8988T (cell line): Measurements from ENCODE around the gene SFT2D2.

Source experiments
- DNase-seq: peaks from one replicate; pipeline ENCODE4 v3.0.0; 2011

SFT2D2 gene

DNA sequence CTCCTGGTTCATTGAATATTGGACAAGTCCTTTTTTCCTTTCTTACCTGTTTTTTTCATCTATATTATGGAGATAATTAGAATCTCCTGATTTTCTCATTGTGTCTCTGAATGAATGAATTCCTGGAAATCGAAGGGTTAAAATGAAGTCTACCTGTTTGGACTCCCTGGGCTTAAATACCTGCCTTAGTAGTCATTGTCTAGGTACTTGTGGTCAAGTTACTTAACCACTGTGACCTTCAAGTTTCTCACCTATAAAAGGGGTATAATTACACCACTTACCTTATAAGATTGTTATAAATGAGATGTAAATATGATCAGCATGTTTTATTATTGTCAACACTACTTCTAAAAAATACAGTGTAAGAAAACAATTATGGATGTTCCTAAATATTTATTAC lies 45.8 kb downstream of the SFT2D2 start:
- DNase-seq: no peak

DNA sequence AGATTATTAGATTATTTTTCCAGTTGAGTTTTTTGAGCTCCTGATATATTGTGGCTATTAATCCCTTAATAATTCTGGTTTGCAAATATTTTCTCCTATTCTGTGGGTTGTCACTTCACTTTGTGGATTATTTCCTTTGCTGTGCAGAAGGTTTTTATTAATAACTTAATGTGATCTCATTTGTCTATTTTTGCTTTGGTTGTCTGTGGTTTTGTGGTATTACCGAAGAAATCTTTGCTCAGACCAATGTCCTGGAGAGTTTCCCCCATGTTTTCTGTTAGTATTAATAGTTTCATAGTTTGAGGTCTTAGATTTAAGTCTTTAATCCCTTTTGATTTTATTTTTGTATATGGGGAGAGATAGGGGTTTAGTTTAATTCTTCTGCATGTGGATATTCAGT lies 47.8 kb downstream of the SFT2D2 start:
- no peak for DNase-seq

DNA sequence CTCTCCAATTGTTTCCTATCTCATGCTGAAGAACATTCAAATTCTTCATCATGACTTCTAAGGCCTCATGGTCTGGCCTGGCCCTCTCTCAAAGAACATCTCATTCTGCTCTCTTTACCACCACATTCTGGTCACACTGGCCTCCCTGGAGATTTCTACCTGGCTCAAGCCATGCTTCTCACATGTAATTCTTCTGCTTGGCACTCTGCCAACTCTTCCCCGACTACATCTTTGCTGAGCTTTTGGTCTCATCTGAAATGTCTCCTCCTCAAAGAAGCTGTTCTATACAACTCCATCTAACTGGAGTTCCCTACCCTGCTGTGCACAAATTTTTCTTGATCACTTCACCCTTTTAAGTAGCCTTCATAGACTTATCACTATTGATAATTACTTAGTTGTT lies 53.4 kb downstream of the SFT2D2 start:
- no peak for DNase-seq

DNA sequence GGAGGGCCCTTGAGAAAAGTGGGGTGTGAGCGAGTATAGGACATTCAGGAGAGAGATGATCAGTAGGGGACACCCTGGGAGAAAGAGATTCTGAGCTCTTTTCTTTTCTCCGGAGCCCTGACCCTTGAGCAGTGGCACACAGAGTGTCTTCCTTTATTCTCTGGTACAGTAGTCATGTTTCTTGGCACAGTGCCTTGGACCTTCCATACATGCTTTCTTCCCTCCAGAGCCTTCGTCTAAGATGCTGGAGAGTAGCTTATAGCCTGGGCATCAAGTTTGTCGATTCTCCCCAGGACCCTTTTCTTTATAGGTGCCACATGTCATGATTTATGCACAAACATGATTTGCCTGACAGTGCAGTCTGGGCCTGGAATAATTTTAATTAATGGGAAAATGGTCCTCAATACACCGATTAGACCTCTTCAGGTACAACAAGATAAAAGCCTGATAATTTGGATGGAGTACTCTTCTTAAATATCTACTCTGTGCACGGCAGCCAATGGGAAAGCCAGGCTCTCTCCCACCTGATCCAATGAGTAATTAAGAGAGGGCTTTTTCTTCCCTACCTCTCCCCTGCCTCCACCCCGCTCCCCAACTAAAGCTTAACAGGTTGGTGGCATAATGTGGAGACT lies 54.6 kb downstream of the SFT2D2 start, which contains the start of gene TBX19:
Gene TBX19, plus strand, starts transcription at position 582 of the 632 bp plus-strand sequence. CDS start 214 bp downstream, outside the sequence.
- no peak for DNase-seq

DNA sequence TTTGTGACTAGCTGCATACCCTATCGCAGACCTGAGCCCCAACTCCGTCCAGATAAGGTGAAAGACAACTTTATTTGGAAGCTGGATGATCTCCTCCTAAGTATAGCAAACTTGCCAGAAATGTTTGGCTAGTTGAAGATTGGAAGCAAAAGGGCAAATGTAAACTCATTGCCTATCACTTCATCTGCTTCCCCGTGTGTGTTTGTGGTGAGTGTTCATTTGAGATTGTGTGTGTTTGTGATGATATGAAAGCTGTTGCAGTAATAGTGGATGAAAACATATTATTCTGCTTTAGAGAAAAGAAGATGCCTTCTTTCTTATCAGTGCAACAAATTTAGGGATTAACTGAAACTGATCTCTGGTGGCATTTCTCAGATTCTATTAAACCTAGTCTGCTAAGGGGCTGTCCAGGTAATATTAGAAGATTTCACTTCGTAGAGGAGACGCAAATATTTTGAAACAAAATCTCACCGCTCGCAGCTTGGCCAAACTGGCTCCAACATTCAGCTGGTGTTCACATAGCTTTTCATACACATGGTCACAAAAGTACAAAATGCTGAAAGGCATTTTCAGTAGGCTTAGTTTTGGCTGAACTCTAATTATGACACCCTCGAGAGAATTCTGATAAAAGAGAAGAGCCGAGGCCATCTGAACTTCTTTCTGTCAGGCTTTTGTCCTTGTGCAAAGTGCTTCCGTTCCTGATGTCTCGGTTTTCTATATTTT lies 56.0 kb downstream of the SFT2D2 start:
- no peak for DNase-seq

DNA sequence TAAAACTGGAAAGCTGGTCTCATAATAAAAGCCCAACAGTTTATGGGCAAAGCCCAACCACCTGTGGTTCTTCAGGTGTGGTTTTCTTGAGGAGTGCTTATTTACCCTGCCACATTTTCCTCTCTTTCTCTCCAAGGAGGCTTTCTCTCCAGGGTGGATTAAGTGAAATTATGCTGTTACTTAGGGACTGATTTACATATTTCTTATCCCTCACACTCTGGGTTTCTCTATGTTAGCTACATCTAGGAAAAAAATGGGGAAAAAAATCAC lies 59.7 kb downstream of the SFT2D2 start:
- no peak for DNase-seq

DNA sequence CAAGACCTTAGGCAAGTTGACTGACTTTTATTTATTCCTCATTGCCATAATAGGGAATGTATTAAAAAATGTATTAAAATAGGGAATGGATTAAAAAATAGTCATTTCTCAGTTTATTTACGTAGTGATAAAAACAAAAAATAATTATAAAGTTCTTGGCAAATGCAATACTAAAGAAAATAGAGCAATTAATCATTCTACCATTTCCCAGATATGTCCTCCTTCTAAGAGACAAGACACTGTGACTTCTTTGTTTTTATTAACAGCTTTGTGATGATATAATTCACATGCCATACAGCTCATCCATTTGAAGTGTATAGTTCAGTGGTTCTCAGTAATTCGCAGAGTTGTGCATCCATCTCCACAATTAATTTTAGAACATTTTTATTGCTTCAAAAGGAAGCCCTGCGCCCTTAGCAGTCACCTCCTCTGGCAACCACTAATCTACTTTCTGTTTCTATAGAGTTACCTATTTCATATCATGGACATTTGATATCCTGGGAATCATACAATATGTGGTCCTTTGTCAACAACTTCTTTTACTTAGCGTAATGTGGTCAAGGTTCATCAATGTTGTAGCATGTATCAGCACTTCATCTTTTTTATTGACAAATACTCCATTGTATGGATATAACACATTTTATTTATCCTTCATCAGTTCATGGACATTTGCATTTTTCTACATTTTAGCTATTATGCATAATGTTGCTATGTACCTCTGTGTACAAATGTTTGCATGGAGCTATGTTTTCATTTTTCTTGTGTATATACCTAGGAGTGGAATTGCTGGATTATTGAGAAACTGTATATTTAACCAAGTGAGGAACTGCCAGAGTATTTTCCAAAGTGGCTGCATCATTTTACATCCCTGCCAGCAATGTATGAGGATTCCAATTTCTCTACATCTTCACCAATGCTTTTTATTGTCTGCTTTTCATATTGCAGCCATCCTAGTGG lies 60.4 kb downstream of the SFT2D2 start:
- DNase-seq: no peak

DNA sequence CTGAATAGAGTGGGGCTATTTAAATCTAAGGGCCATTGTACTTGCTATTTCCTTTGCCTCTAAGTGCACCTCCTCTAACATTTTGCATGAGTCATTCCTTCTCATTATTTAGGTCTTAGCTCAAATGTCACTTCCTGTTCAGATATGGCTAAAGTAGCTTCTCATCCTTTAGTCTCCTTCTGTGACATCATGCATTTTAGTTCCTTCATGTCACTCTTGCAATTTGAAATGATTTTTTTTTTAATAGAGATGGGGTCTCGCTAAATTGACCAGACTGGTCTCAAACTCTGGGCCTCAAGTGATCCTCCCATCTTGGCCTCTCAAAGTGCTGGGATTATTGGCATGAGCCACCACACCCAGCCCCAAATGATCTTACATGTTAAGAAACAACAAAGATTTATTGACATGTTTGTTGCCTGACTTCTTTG lies 61.4 kb downstream of the SFT2D2 start:
- DNase-seq: no peak

DNA sequence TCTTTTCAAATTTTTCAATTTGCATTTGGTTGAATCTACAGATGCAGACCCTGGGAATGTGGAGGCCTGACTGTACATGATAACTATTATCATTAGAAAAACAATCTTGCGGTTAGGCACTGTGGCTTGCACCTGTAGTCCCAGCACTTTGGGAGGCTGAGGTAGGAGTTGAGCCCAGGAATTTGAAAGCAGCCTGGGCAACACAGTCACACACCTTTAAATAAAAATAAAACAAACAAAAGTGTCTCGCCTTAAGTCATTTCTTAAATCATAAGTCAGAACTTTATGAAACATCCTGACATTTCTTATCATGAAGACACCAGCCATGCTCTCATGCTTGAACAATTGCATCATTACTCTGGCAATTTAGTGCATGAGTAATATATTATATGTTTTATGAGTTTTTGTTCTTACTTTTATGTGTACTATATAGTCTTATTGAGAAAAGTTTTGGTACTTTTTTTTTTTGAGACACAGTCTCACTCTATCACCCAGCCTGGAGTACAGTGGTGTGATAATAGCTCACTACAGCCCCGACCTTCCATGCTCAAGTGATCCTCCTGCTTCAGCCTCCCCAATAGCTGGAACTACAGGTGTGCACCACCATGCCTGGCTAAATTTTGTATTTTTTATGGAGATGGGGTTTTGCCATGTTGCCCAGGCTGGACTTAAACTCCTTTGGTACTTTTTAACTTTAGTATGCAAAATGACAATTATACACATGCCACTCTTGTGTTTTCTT lies 62.7 kb downstream of the SFT2D2 start:
- no peak for DNase-seq

DNA sequence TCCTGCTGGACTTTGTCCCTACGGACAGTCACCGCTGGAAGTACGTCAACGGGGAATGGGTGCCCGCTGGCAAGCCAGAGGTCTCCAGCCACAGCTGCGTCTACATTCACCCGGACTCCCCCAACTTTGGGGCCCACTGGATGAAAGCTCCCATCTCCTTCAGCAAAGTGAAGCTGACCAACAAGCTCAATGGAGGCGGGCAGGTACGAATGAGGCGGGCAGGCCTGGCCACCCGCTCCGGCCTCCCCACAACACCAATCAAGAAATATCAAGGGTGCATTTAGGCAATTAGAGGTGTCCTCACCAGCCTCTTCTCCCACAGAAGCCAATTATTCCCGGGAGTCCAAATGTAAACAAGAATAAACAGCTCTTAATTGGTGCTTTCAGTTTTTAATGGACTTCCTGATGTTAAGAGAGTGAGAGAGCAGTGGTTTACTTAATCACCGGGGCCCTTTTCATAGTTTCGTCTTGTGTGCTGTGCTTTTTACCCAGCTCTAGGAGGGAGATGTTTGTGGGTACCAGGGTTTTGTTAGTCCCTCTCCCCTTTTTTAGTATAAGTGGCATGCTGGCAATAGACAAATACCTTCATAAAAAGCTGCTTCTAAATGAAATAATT lies 65.5 kb downstream of the SFT2D2 start:
- no peak for DNase-seq

DNA sequence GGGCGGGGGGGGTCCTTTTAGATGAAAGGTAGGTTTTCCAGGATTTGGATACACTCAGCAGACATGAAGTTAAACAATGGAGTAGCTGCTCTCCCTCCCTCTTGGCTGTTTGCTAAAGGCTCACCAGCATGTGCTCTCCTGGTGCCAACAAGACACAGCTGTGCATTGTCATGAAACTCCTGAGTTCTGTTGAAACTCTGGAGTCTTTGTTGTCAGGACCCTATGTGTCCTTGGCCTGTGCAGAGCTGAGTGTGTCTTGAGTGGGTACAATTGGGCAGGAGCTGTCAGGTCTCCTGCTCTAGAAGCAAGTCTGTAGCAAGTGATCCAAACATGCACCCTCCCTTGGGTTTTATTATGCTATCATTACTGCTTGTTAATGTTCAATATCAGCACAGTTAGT lies 67.6 kb downstream of the SFT2D2 start:
- DNase-seq: no peak

DNA sequence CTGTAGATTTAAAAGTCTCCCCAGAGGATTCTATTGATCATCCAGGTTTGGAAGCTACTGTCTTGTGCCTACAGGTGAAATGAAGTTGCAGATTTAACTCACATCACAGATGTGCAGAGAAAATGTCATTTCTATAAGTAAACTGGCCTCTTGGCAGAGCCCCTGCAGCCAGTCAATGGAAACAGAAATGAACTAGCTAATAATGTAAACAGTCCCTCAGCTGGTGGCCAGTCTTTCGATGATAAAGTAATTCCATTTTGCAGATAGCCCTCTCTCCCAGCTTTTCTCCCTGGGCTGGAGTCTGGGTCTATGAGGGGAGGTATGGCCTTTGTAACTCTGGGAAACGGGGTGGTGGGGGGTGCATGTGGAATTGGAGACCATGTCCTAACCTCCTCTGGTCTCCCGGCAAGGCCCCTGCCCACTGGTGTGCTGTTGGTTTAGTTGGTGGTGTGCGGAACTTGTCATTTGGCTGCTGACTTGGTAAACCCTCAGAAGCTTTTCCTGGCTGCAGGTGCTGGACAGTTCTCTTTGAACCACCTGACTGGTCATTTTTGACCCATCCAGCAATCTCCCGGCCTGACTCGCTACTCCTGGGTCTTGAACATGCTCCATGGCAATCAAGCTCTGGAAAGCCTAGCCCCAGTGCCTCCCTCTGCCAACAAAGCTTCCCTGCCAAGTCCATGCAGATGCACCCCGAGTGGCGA lies 69.8 kb downstream of the SFT2D2 start:
- DNase-seq: no peak

DNA sequence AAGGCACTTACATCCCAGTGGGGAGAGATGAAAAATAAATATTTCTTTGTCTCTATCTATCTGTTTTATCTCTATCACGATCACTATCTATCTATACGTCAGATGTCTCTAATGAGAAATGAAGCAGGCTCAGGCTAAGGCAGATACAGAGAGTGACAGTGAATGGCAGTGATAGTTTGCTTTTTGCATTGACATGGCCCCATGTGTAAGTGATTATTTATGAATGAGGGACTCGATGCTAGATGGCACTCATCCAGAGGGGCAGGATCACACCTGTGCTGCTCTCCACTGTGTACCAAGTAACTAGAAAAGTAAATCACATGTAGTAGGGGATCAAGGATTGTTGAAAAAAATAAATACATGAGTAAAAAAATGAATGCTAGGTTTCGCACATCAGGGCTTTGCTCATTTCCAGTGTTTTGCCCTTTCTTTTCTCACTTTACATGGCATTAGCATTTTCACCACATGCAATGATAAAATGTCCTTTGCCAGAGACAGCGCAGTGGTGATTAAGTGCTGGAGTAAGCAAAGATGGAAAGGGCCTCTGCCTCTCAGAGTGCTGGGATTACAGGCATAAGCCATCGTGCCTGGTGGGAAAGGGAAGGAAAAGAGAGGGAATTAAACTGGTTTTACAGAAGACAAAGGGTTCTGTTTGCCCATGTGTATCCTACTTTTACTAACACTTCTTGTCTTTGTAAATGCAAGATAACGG lies 71.4 kb downstream of the SFT2D2 start:
- no peak for DNase-seq

DNA sequence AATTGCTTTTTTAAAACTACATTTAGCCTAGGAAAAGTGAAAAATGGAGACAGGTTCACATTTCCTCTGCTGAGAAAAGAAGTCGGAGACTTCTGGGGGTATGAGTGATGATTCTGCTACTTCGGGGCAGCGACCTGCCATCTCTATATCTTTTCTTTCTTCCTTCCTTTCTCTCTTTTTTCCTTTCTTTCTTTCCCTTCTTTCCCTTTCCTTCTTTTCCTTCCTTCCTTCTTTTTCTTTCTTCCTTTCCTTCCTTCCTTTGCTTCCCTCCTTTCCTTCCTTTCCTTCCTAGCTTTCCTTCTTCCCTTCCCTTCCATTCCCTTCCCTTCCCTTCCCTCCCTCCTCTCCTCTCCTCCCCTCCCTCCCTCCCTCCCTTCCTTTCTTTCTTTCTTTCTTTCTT lies 72.6 kb downstream of the SFT2D2 start:
- DNase-seq: no peak

DNA sequence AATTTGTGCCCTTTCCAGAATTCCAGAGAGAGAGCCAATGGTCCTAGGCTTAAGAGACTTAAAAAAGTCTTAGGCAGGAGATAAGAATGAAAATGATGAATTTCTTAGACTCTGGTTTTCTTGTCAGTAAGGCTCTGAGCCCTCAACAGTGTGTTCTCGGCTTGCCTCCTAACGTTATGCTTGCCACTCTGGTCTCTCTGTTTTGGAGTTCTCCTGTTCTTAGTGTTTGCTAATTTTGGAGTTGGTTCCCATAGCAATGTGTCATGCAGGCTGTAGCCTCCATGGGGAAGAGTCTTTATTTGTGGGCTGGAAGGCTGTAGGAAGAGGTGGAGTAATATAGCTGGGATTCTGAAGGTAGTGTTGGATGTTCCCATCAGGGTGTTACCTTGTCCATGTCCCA lies 74.8 kb downstream of the SFT2D2 start:
- DNase-seq: no peak

DNA sequence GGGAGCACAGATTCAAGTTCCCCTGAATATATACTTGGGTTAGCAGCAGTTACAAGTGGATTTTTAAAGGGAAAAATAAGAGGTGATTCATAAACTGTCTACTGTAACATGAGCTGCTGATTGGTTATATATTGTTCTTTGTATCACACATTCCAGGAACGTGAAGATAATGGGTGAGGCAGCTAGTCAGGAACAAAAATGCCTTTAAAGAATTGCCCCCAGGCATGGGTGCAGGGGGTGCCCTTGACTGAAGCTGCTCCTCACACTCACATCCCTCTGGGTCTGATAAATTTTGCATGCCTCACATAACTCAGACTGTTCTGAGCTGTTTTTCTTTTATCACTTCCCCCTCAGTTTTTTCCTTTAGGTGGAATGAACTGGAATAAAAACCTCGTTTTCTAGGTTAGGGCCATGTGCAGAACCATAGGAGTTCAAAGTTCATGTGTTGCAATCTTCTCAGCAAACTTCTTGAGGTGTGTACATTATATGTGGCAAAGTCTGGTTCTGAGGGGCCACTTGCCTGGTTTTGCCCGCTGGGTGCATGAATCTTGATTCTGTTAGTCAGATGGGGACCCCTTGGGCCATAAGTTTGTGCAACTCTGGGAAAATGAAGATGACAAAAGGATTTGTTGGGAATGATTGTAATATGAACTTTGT lies 76.0 kb downstream of the SFT2D2 start:
- no peak for DNase-seq
